Cardiac fibroblast (primary cell): Measurements from ENCODE around the gene DNAJC6.

Experiments used
- DNase-seq, 2 donors: peaks; one replicate each; pipeline versions ENCODE4 v3.0.0 to v3.0.0-alpha.2; 2010; ENCODE audit warnings: low read depth in 2 of 2
- H3K4me3 ChIP-seq, 2 donors: replicated peaks in 1 of 2; 1 replicate in 1 of 2; 2 replicates in 1 of 2; pipeline ENCODE4 v1.5.1; 2011; ENCODE audit warnings: low read depth in 2 of 2, low read length in 2 of 2, mild to moderate bottlenecking in 2 of 2, moderate library complexity in 1 of 2
- CTCF ChIP-seq: IDR thresholded peaks from one replicate; pipeline ENCODE4 v1.5.1; 2011; ENCODE audit warnings: low read depth, mild to moderate bottlenecking, low read length, inconsistent platforms

The DNAJC6 gene

GRCh38 chr1:65362545-65362944 is 53.2 kb downstream of the DNAJC6 start:
- no peak overlapping the region for H3K4me3 ChIP-seq
- TF ChIP-seq CTCF = no peak
- DNase-seq = no peak

GRCh38 chr1:65363484-65363883 is 54.1 kb downstream of the DNAJC6 start:
- DNase-seq = no peak
- TF ChIP-seq CTCF = no peak
- H3K4me3 ChIP-seq = no peak overlapping the region

GRCh38 chr1:65368403-65368802 is 59.1 kb downstream of the DNAJC6 start:
- no peak overlapping the region for H3K4me3 ChIP-seq
- no peak for DNase-seq
- no peak for TF ChIP-seq CTCF

GRCh38 chr1:65371544-65371943 is 62.2 kb downstream of the DNAJC6 start:
- no peak overlapping the region for H3K4me3 ChIP-seq
- TF ChIP-seq CTCF = no peak
- no peak for DNase-seq

- DNase-seq = peak in 1 of 2 donors; percentile 37
- no peak for TF ChIP-seq CTCF
- no peak overlapping the region for H3K4me3 ChIP-seq
These were observed 63.2 kb downstream of the DNAJC6 start for GRCh38 chr1:65372557-65372956.

- TF ChIP-seq CTCF = no peak
- no peak overlapping the region for H3K4me3 ChIP-seq
- DNase-seq = no peak
These were observed 68.3 kb downstream of the DNAJC6 start for GRCh38 chr1:65377496-65378246.
